A673 (cell line): Measurements from ENCODE around the gene TMEM258.

ENCODE experiments used
- CTCF ChIP-seq: fragments of 300-800, 200-600 bp; sonication (generic); conservative IDR thresholded peaks from 2 replicates; pipeline ENCODE4 v1.5.1; 2017; ENCODE audit warnings: low read depth, mild to moderate bottlenecking, antibody characterized with exemption, low read length, moderate library complexity, mixed read lengths
- EZH2 ChIP-seq: fragments of 200-600 bp; sonication (generic); IDR thresholded peaks from 2 replicates; pipeline ENCODE4 v1.6.1; 2017; ENCODE audit warnings: borderline replicate concordance, low read depth, mild to moderate bottlenecking, mixed read lengths, antibody characterized with exemption, low read length; ENCODE audit not compliant: poor library complexity, severe bottlenecking

- no peak for TF ChIP-seq CTCF
- TF ChIP-seq EZH2, result no peak
Measured at GRCh38 chr11:61745781-61746441, 46.5 kb downstream of the TMEM258 start.
